LNCAP (cell line): ENCODE data around the gene ARHGDIG.

Experiments used
- TF ChIP-seq, protein P1 (sequence below): fragments of 450-650 bp; IDR thresholded peaks from 2 replicates; pipeline ENCODE4 v1.5.1; 2017; ENCODE audit warnings: mild to moderate bottlenecking

ARHGDIG gene

DNA sequence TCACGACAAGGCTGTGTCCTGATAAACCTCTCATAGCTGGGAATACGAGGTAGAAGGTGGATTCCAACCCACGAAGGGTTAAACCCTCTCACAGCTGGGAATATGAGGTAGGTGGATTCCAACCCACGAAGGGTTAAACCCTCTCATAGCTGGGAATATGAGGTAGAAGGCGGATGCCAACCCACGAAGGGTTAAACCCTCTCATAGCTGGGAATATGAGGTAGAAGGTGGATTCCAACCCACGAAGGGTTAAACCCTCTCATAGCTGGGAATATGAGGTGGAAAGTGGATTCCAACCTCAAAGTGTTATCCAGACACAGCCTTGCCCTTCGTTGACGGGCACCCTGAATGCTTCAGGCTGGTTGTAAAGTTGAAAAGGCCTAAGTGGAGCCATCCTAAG, 41.1 kb downstream of the ARHGDIG start:
- TF ChIP-seq, protein P1, sequence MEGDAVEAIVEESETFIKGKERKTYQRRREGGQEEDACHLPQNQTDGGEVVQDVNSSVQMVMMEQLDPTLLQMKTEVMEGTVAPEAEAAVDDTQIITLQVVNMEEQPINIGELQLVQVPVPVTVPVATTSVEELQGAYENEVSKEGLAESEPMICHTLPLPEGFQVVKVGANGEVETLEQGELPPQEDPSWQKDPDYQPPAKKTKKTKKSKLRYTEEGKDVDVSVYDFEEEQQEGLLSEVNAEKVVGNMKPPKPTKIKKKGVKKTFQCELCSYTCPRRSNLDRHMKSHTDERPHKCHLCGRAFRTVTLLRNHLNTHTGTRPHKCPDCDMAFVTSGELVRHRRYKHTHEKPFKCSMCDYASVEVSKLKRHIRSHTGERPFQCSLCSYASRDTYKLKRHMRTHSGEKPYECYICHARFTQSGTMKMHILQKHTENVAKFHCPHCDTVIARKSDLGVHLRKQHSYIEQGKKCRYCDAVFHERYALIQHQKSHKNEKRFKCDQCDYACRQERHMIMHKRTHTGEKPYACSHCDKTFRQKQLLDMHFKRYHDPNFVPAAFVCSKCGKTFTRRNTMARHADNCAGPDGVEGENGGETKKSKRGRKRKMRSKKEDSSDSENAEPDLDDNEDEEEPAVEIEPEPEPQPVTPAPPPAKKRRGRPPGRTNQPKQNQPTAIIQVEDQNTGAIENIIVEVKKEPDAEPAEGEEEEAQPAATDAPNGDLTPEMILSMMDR: no peak

DNA sequence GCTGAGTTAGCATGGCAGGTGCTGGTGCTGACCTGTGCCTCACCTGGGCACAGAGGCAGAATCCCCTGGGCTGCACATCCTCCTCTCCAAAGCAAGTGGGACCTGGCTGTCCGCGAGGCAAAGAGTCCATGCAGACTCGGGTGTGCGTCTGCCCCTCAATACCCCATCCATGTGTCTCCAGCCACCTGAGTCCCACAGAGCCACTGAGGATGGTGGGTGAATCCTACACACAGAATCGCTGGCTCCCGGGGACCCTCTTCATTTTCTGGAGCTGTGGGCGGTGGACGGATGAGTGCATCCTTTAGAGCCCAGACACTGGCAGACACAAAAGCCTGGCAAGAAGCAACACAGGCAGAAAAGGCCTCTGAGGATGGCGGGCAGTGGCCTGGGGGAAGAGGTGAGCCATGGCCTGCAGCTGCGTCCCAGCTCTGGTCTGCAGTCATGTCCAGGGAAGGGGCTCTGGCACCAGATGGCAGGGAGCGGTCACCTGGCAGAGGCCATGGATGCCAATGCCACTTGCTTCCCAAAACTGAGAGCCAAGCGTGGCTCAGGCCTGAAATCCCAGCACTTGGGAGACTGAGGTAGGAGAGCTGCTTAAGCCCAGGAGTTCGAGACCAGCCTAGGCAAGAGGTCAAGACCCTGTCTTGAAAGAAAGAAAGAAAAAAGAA, 42.2 kb downstream of the ARHGDIG start:
- TF ChIP-seq, protein P1: no peak

DNA sequence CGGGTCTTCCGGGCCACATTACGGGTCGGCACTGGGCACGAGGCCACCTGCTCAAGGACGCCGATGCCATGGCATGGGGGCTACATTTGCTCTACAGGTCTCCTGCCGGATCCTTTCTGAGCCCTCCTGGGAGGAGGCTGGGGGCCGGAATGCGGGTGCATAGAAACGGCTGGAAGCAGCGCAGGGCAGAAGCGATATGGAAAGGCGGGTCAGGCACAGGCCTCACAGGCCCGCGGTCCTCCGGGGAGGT, 43.7 kb downstream of the ARHGDIG start:
- TF ChIP-seq, protein P1: no peak

DNA sequence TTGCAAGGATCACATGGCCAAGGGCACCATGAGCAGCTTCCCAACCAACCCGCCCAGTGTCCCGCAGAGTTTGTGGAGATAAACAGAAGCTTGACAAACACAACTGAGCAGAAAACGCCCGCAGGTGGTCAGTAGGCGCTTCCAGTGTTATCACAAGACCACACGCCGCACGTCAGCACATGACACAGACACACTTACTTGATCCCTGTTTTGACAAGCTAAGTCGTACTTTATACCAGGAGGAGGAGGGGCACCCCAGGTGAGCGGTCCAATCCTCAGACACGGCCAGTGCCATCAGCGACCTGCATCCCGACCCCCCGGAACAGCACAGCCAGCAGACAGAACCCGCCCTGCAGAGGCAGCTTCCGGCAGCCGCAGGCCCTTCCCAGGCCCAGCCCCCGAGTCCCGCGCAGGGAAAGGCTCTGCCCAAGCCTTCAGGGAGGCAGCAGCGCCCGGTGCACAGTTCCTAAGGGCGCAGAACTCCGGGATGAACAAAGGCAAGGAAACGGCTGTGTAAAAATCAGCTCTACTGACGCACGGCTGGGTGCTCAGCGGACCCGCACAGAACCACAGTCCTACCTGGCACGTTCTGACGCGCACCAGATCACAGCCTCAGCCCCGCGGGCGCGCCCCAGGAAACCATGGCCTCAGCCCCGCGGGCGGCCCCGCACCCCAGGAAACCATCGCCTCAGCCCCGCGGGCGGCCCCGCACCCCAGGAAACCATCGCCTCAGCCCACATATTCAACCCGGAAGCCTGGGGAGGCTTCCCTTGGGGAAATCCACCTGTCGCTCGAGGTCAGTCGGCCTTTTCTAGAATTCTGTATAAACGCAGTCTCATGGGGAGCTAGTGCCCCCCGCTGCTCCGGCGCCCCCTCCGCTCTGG, 44.3 kb downstream of the ARHGDIG start:
- TF ChIP-seq, protein P1: no peak

DNA sequence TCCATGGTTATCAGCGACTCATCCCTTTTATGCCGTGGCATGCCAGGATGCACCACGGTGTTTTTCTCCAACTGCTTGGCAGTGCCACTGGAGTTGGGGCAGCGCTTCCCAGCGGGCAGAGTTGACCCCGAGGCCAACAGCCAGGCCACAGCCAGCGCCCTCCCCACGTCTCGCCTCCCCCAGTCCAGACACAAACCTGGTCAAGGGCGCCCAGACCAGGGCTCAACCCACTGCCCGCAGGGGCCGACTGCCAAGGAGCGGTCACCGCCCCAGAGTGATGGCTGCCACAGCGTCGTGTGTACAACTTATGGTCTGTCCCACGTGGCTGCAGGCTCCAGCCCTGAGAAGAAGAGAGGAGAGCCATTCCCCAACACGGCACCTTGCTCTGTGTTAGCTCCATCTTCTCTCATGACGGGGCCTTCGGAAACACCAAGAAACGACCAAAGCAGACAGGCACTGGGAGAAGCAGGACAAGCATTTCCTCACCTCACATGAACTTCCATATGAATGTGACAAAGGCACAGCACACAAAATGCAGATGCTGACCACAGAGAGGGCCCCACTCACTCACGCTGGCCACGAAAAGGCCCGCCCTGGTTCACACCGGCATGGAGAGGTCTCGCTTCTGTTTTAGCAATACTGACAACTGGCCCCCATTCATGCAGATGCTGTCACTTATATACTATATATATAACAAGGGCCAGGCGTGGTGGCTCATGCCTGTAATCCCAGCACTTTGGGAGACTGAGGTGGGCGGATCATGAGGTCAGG, 45.2 kb downstream of the ARHGDIG start:
- TF ChIP-seq, protein P1: no peak

DNA sequence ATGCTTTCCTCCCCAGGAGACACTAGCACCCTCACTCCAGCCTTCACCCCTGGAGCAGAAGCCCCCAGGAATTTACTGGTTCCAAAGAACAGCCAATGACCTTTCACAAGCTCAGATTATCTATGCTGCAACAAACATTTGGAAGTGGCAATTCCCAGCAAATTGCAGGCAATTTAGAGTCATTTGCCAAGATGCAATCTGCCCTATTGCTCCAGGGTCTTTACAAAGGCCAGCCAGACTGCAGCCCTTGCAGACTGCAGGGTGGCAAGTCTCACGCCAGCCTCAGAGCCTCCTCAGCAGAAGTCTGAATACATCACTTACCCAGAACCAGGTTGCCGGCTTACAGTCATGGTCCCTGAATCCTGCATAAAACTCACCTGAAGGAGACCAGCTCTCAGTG, 50.4 kb downstream of the ARHGDIG start:
- TF ChIP-seq, protein P1: no peak
